HUES64 (cell line): ENCODE results near the gene INSIG2.
"Not testable (repeated sequence)": the region's sequence is repeated elsewhere in the genome, so short reads cannot be mapped to it uniquely, and the experiment has no call there.

Source experiments
- H3K27ac ChIP-seq: 2 replicates; pipeline ENCODE4 v1.7.0; 2013; ENCODE audit warnings: low read depth, low read length, inconsistent platforms
- H3K27me3 ChIP-seq: 2 replicates; pipeline ENCODE4 v1.6.1; 2013; ENCODE audit warnings: mild to moderate bottlenecking, low read length; ENCODE audit not compliant: insufficient read depth
- H3K36me3 ChIP-seq: 2 replicates; pipeline ENCODE4 v1.6.1; 2013; ENCODE audit warnings: mild to moderate bottlenecking, low read length; ENCODE audit not compliant: insufficient read depth
- H3K4me1 ChIP-seq: 2 replicates; pipeline ENCODE4 v1.6.1; 2013; ENCODE audit warnings: mild to moderate bottlenecking, low read length, moderate library complexity; ENCODE audit not compliant: insufficient read depth
- H3K4me3 ChIP-seq: 2 replicates; pipeline ENCODE4 v1.5.1; 2013; ENCODE audit warnings: mild to moderate bottlenecking, low read length, moderate library complexity
- H3K9ac ChIP-seq: 2 replicates; pipeline ENCODE4 v1.6.1; 2013; ENCODE audit warnings: mild to moderate bottlenecking, low read depth, low read length
- H3K9me3 ChIP-seq: 2 replicates; pipeline ENCODE4 v1.6.1; 2013; ENCODE audit warnings: low read depth, low read length; ENCODE audit not compliant: insufficient read depth
- WGBS: fragments of 150-250, 120-280 bp; methylation state at CpG from one replicate; pipeline ENCODE4 v1.1.7; 2013; ENCODE audit warnings: missing lambda C conversion rate; 5-methylcytosine and 5-hydroxymethylcytosine counted together

Gene INSIG2

GRCh38 chr2:118090387-118091139 lies 2.3 kb downstream of the INSIG2 start:
- no peak overlapping the region for H3K27ac ChIP-seq
- no peaks in the 10 kb centered on the region for H3K36me3 ChIP-seq
- H3K4me3 ChIP-seq, result peak overlapping the region; percentile 84
- 92% methylated on average over 5 of the region's 5 CpGs for WGBS
- peaks cover 24% of the 10 kb centered on the region for H3K4me1 ChIP-seq
- H3K9me3 ChIP-seq, result no peaks in the 10 kb centered on the region
- no peaks in the 10 kb centered on the region for H3K27me3 ChIP-seq
- no peak overlapping the region for H3K9ac ChIP-seq

DNA sequence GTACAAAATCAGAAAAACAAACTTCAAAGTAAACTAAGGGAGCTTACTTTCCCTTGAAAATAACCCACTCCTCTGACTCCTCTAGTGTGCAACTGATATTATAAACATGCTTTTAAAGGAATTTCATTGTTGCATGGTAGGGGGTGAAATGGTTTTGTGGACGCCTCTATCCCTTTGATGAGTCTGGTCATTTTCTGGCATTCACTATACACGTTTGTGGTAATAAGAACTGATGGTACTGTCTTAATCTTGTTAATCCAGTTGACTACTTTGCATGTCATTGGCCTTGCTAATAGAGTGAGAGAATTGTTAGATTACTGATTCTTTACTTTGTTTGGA lies 2.8 kb downstream of the INSIG2 start:
- WGBS, result 88% methylated on average over 2 of the region's 2 CpGs

GRCh38 chr2:118091631-118092030 lies 3.4 kb downstream of the INSIG2 start:
- Histone ChIP-seq H3K9me3 (no peaks in the 10 kb centered on the region), H3K36me3 (peaks cover 5% of the 10 kb centered on the region), H3K9ac (no peak overlapping the region), H3K27me3 (no peaks in the 10 kb centered on the region), H3K27ac (no peak overlapping the region), H3K4me1 (peaks cover 32% of the 10 kb centered on the region), H3K4me3 (no peak overlapping the region)
- WGBS, result 96% methylated on average over 1 of the region's 1 CpG

More for the DNA sequence above, 2.8 kb downstream of the INSIG2 start:
- Histone ChIP-seq H3K9me3 (no peaks in the 10 kb centered on the region), H3K36me3 (no peaks in the 10 kb centered on the region; the same call in 1 of the 2 replicates), H3K4me3 (0 out of 2 replicates have a peak overlapping the region, but pooled peaks have one; percentile 84), H3K27me3 (no peaks in the 10 kb centered on the region), H3K27ac (no peak overlapping the region), H3K4me1 (peaks cover 30% of the 10 kb centered on the region), H3K9ac (no peak overlapping the region)

- not testable (repeated sequence) for H3K9me3 ChIP-seq, H3K9ac ChIP-seq, H3K27ac ChIP-seq, H3K27me3 ChIP-seq, H3K4me3 ChIP-seq
- Histone ChIP-seq H3K4me1 (peaks cover 32% of the 10 kb centered on the region), H3K36me3 (peaks cover 16% of the 10 kb centered on the region)
Observed at GRCh38 chr2:118094102-118094501, 5.8 kb downstream of the INSIG2 start.

- 84% methylated on average over 2 of the region's 2 CpGs for WGBS
- Histone ChIP-seq H3K9ac (no peak overlapping the region), H3K4me3 (no peak overlapping the region), H3K27ac (no peak overlapping the region), H3K36me3 (peaks cover 16% of the 10 kb centered on the region), H3K4me1 (peaks cover 30% of the 10 kb centered on the region), H3K9me3 (no peaks in the 10 kb centered on the region), H3K27me3 (no peaks in the 10 kb centered on the region)
Observed at GRCh38 chr2:118094503-118094902, 6.2 kb downstream of the INSIG2 start.

DNA sequence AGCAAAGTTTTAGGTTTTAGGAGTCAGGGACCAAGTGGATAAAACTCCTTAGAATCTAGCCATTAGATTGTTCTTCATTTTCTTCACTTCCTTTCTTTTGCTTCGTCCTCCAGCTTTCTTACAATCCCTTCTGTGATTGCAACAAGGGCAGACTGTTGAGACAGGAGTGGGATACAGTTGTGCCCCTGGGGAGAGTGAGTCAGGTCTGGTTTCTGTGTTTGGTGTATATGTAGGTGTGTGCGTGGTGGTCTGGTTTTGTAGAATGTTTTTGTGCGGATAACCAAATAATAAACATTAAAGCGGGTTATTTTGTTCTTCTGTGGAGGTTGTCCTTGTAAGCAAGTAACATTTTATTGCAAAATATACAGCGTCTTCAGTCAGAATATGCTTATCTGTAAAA lies 7.3 kb downstream of the INSIG2 start:
- Histone ChIP-seq H3K27me3 (no peaks in the 10 kb centered on the region), H3K9ac (no peak overlapping the region), H3K9me3 (no peaks in the 10 kb centered on the region), H3K36me3 (peaks cover 17% of the 10 kb centered on the region), H3K4me1 (peaks cover 20% of the 10 kb centered on the region), H3K4me3 (no peak overlapping the region), H3K27ac (no peak overlapping the region)
- 84% methylated on average over 4 of the region's 5 CpGs for WGBS

- 97% methylated on average over 3 of the region's 4 CpGs for WGBS
- Histone ChIP-seq H3K9me3 (no peaks in the 10 kb centered on the region), H3K4me3 (no peak overlapping the region), H3K27me3 (no peaks in the 10 kb centered on the region), H3K4me1 (peaks cover 14% of the 10 kb centered on the region), H3K36me3 (peaks cover 26% of the 10 kb centered on the region), H3K27ac (no peak overlapping the region), H3K9ac (no peak overlapping the region)
Observed at GRCh38 chr2:118097657-118098056, 9.4 kb downstream of the INSIG2 start.

DNA sequence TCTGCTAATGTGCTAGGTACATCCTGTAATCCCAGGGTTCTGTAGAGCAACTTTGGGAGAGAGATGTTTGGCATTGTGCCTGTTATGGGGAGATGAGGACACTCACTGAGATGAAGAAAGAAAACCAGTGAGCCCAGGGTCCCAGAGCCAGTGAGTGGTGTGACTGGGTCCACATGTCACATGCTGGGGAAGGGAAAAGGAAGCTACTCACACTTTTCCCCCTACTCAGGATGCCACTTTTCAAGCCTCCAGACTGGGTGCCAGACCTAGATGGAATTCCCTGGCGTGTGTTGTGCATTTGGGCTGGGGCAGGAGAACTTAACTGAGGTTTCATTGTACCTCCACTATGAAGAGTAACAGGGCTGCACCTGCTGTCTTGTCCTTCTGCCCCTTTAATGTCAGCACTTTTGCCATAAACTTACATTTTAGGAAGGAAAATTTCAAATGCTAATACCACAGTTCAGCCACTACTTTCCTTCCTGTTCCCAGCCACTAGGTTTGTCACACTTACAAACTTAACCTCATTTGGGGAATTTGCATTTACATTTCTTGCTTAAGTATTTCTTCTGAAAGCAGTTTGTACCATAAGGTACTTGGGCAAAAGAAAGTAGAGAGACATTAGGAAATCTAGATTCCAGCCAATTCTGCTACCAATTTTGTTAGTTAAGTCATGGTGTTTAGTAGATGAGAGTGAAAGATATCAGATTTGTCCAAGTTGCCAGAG lies 10.2 kb downstream of the INSIG2 start:
- H3K9ac ChIP-seq, result no peak overlapping the region
- H3K4me3 ChIP-seq, result no peak overlapping the region
- no peaks in the 10 kb centered on the region for H3K27me3 ChIP-seq
- H3K4me1 ChIP-seq, result peaks cover 14% of the 10 kb centered on the region
- H3K9me3 ChIP-seq, result no peaks in the 10 kb centered on the region
- 100% methylated on average over 1 of the region's 1 CpG for WGBS
- H3K36me3 ChIP-seq, result peaks cover 33% of the 10 kb centered on the region
- no peak overlapping the region for H3K27ac ChIP-seq

- 89% methylated on average over 6 of the region's 6 CpGs for WGBS
- H3K27ac ChIP-seq, result no peak overlapping the region
- no peak overlapping the region for H3K9ac ChIP-seq
- peaks cover 52% of the 10 kb centered on the region for H3K36me3 ChIP-seq
- H3K4me3 ChIP-seq, result no peak overlapping the region
- no peaks in the 10 kb centered on the region for H3K9me3 ChIP-seq
- peaks cover 6% of the 10 kb centered on the region; the same call in 1 of the 2 replicates for H3K4me1 ChIP-seq
- no peaks in the 10 kb centered on the region for H3K27me3 ChIP-seq
Observed at GRCh38 chr2:118102433-118103082, 14.3 kb downstream of the INSIG2 start.

- Histone ChIP-seq H3K4me1 (peaks cover 6% of the 10 kb centered on the region; the same call in 1 of the 2 replicates), H3K4me3 (no peak overlapping the region), H3K27me3 (no peaks in the 10 kb centered on the region), H3K36me3 (peaks cover 63% of the 10 kb centered on the region), H3K9me3 (no peaks in the 10 kb centered on the region), H3K27ac (no peak overlapping the region), H3K9ac (no peak overlapping the region)
- WGBS, result 100% methylated on average over 2 of the region's 2 CpGs
Observed at GRCh38 chr2:118103951-118104940, 16.0 kb downstream of the INSIG2 start.
